Measurements from ENCODE around the gene LYL1. TPM values are rescaled to one million over a fixed set of nuclear protein-coding genes. Genes with fewer than 3 reads are reported as not detected.
A peak's percentile ranks its signal among the peaks of the same experiment; 100 is the strongest.

Gene LYL1
- total and polyA plus RNA-seq, 9 of the 15 experiments (the other 6 are each of a cell fraction or from before 2014, with no cell fraction given): 1.3 to 266 (median 34.0) TPM

- Histone ChIP-seq H3K4me1 (replicated peaks in 1 of 2; ENCODE audit: control insufficient read depth in 2 of 2, insufficient read depth in 2 of 2, low read length in 2 of 2) (peaks cover 21 to 52% of the 10 kb centered on the region in 2 experiments; a peak in 4 of 5 replicates), H4K20me1 (replicated peaks; ENCODE audit: control insufficient read depth, insufficient read depth, low read length) (peaks cover 62% of the 10 kb centered on the region), H3K9me1 (ENCODE audit: control insufficient read depth, insufficient read depth, low read length) (peaks cover 12% of the 10 kb centered on the region), H3K9ac (ENCODE audit: insufficient read depth in 1 of 2, low read depth in 2 of 2, low read length in 2 of 2) (peak overlapping the region; percentile 15 to 71; a peak in 2 of 4 replicates), H3K4me3 (no peak overlapping the region), H3K27me3 (ENCODE audit: control insufficient read depth in 2 of 2, insufficient read depth in 2 of 2, low read length in 2 of 2) (no peaks in the 10 kb centered on the region), H3K27ac (ENCODE audit: extremely low read depth, low read depth, low read length) (no peak overlapping the region; the same call in 2 of the 3 replicates), H3K9me3 (replicated peaks; ENCODE audit: control insufficient read depth, insufficient read depth, low read depth, low read length) (no peaks in the 10 kb centered on the region), H3K36me3 (ENCODE audit: control insufficient read depth, insufficient read depth, low read length) (peaks cover 73% of the 10 kb centered on the region), H3K4me2 (ENCODE audit: insufficient read depth, low read length) (no peak overlapping the region), H3K79me2 (ENCODE audit: control insufficient read depth, insufficient read depth, low read length) (peaks cover 94% of the 10 kb centered on the region), H2AFZ (ENCODE audit: low read depth, low read length) (no peak overlapping the region)
- no peak for ATAC-seq
- ChIA-PET POLR2A (interaction anchor here (1.7 kb wide), 1 partner anchor 30 kb away, joined by 4 read pairs; no protein-coding TSS in a partner anchor), CTCF (ENCODE audit: low intra/inter-chr PET ratio) (no interaction called here)
- WGBS (ENCODE audit: insufficient coverage, low coverage, missing lambda C conversion rate): 77% methylated on average over 12 of the region's 13 CpGs
- no TSS peak for BruUV-seq (replicated peaks)
- no peak for FAIRE-seq
- TF ChIP-seq TEAD4 (IDR thresholded peaks at IDR 0.05; ENCODE audit: low read length): no peak
- no peak for TF ChIP-seq TEAD4 (CRISPR knock-in tag; IDR thresholded peaks at IDR 0.05; ENCODE audit: borderline replicate concordance)
- no peak for TF ChIP-seq ID3 (CRISPR knock-in tag; IDR thresholded peaks at IDR 0.05)
- no peak for TF ChIP-seq ID3 (tag; IDR thresholded peaks at IDR 0.05)
- no peak for TF ChIP-seq KDM5B (IDR thresholded peaks at IDR 0.05; ENCODE audit: insufficient replicate concordance, low read depth, low read length)
- no peak for TF ChIP-seq ZNF146 (CRISPR knock-in tag; IDR thresholded peaks at IDR 0.05; ENCODE audit: unreplicated experiment)
- no peak for TF ChIP-seq ZBTB43 (CRISPR knock-in tag; IDR thresholded peaks at IDR 0.05)
- TF ChIP-seq HBP1 (CRISPR knock-in tag; IDR thresholded peaks at IDR 0.05): no peak
- no peak for TF ChIP-seq ZNF79 (CRISPR knock-in tag; IDR thresholded peaks at IDR 0.05; ENCODE audit: low read depth)
- TF ChIP-seq FOSL1 (tag; conservative IDR thresholded peaks at IDR 0.05): no peak
- TF ChIP-seq NFRKB (IDR thresholded peaks at IDR 0.05; ENCODE audit: low read depth): no peak
- no peak for TF ChIP-seq SMC3 (conservative IDR thresholded peaks at IDR 0.05; ENCODE audit: insufficient read depth, low read depth, low read length)
- no peak for TF ChIP-seq UBTF (IDR thresholded peaks at IDR 0.05; ENCODE audit: borderline replicate concordance in 1 of 2, low read depth in 2 of 2, low read length in 2 of 2)
- no peak for TF ChIP-seq ZNF41 (CRISPR knock-in tag; conservative IDR thresholded peaks at IDR 0.05)
- TF ChIP-seq ILF3 (IDR thresholded peaks at IDR 0.05; ENCODE audit: borderline replicate concordance): no peak
- TF ChIP-seq RFX5 (IDR thresholded peaks at IDR 0.05; ENCODE audit: low read depth, low read length): no peak
- no peak for TF ChIP-seq SIX5 (IDR thresholded peaks at IDR 0.05; ENCODE audit: borderline replicate concordance in 1 of 2, insufficient read depth in 1 of 2, low read depth in 1 of 2, low read length in 2 of 2)
- no peak for DNase-seq (ENCODE audit: extremely low read depth in 1 of 4, low spot score in 3 of 4)
- intact Hi-C loops (cut with micrococcal nuclease) (no loop called here), in situ Hi-C loops (cut with MboI) (no loop called here)
Observed at GRCh38 chr19:13122275-13122878, 19.7 kb upstream of the LYL1 start.

Data from K562 (cell line).